ENCODE data around the gene TRMU.

GRCh38 chr22:46368871-46369715 is 33.6 kb downstream of the TRMU start:
- TF ChIP-seq POLR2A (IDR thresholded peaks at IDR 0.05), result no peak
- TF ChIP-seq CTCF (IDR thresholded peaks at IDR 0.05), result no peak
